Activated CD4-positive, alpha-beta T cell treated with anti-CD3 and anti-CD28 coated beads, Interleukin-2, Interleukin-4, amounts not matched to agents 100 ng/mL and 50 ng/mL, durations not matched to agents 16 hours and 8 hours (primary cell): ENCODE measurements around the gene CHRNB2.
"Not testable (repeated sequence)": the region's sequence is repeated elsewhere in the genome, so short reads cannot be mapped to it uniquely, and the experiment has no call there.

ENCODE experiments used
- DNase-seq: peaks from one replicate; pipeline ENCODE4 v3.0.0-alpha.2; 2020; ENCODE audit warnings: low spot score

The CHRNB2 gene, protein sequence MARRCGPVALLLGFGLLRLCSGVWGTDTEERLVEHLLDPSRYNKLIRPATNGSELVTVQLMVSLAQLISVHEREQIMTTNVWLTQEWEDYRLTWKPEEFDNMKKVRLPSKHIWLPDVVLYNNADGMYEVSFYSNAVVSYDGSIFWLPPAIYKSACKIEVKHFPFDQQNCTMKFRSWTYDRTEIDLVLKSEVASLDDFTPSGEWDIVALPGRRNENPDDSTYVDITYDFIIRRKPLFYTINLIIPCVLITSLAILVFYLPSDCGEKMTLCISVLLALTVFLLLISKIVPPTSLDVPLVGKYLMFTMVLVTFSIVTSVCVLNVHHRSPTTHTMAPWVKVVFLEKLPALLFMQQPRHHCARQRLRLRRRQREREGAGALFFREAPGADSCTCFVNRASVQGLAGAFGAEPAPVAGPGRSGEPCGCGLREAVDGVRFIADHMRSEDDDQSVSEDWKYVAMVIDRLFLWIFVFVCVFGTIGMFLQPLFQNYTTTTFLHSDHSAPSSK

DNA sequence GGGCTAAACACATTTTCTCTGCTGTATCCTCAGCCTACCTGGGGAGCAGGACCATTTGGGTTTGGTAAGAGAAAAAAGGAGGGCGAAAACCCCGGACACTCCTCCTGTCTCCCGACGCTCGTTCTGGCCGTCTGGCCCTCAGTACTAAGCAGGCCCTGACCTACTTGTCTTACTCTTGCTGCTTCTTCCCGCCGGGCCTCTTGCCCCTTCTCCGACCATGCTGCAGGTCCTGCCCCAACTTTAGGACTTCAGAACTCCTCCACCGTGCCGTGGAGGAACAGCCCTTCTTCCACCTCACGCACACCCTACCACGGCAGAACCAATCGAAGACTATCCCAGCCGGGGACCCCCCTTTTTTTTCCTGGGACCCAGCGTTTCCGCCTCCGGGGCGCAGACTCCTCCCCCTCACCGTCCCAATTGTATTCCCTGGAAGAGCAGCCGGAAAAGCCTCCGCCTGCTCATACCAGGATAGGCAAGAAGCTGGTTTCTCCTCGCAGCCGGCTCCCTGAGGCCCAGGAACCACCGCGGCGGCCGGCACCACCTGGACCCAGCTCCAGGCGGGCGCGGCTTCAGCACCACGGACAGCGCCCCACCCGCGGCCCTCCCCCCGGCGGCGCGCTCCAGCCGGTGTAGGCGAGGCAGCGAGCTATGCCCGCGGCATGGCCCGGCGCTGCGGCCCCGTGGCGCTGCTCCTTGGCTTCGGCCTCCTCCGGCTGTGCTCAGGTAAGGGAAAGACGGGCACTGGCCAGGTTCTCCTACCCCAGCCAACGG is at the start of gene CHRNB2:
Gene CHRNB2, plus strand, starts transcription at position 393 of the 771 bp plus-strand sequence. Its CDS starts 267 bp downstream, at position 660.
- DNase-seq = peak; percentile 46

DNA sequence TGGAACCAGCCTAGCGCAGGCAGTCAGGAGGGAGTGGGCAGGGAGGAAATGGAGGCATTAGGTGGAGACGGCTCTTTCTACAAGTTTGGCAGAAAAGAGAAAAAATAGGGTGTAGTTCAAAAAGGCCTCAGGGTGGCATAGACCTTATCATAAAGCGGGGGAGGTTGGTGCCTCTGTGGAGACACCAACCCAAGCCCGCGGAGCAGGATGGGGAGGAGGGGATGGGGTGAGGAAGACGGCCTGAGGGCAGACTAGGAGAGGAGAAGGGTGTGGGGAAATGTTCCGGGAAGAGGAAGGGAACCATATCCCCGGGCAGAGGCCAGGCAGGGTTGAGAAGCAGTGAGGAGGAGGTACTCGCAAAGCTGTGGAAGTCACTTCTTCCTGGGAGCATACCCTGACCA is 48.0 kb upstream of the CHRNB2 start:
- DNase-seq = no peak

DNA sequence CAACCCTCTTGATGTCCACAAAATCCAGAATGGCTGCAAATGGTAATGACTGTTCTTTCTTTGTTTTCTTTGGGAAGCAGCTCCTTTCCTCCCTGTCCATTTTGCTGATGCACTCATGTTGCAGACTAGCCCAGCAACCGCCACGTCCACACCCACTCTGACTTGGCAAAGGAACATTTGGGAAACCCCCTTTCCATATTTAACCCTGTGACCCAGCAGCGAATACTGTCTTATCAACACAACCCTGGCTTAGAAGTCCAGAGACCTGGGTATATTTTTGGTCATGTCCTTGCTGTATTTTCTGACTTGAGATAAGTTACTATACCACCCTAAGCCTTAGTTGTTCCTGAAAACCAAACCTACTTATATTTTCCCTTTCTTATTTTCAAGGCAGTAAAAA is 47.2 kb upstream of the CHRNB2 start:
- no peak for DNase-seq

DNA sequence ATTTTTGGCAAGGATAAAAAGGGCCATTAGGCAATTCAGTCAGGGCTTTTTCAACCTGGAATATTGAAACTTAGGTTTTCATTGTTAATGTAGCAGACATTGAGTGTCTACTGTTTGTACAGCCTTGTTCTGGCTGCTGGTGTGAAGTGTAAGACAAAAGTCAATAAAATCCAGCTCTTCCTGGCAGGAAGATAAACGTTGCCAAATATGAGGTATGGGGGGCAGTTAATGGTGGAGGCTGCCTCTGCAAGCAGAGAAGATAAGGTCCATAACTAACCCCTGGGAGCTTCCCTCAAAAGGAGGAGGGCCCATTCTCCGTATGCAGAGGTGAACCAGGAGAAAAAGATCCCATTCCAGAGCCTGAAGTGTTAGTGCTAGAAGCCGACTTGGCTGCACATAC is 45.9 kb upstream of the CHRNB2 start:
- no peak for DNase-seq

DNA sequence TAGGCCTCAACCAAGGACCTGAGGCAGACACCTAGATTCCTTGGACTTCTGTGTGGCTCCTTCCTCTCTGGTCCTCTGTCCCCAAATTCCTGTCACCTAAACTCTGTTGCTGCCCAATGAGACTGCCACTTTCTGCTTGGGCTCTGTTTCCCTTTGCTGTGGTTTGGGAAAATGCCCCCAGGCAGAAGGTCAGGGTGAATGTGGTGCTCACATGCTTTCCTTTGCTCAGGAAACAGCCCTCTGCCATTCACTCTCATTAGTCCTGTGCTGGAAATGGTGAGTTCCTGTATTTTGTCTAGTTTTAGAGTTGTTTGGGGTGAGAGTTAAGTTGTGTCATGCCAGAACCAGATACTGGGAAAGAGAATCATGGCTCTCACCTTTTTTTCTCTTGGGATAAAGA is 42.7 kb upstream of the CHRNB2 start:
- DNase-seq = no peak

DNA sequence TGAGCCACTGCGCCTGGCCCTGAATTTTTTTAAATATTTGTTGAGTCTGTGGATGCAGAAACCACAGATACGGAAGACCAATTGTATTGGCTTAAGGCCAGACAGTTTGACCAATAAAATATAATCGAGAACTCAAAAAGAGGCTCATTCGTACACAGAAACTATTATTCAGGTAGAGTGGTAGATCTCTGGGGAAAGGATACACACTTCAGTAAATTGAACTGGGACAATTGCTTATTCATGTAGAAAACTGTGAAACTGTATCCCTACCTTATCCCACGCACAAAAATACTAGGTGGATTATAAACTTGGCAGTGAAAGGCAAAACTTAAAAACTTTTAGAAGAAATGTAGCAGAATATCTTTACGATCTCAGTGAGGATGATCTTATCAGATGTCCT is 40.4 kb upstream of the CHRNB2 start:
- DNase-seq = no peak

DNA sequence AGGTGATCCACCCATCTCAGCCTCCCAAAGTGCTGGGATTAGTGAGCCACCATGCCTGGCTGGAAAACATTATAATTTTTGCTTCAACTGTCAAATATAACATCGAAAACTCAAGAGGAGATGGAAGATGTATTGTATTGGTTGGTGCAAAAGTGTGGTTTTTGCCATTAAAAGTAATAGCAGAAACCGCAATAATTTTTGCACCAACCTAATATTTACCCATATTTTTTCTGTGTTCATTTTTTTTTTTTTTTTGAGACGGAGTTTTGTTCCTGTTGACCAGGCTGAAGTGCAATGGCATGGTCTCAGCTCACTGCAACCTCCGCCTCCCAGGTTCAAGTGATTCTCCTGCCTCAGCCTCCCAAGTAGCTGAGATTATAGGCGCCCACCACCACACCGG is 38.3 kb upstream of the CHRNB2 start:
- no peak for DNase-seq

DNA sequence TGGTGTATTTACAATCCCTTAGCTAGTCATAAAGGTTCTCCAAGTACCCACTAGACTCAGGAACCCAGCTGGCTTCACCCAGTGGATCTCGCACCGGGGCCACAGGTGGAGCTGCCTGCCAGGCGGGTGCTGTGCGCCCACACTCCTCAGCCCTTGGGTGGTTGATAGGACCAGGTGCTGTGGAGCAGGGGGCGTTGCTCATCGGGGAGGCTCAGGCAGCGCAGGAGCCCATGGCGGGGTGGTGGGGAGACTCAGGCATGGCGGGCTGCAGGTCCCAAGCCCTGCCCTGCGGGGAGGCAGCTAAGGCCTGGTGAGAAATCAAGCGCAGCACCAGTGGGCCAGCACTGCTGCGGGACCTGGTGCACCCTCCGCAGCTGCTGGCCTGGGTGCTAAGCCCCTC is 35.6 kb upstream of the CHRNB2 start:
- not testable (repeated sequence) for DNase-seq

DNA sequence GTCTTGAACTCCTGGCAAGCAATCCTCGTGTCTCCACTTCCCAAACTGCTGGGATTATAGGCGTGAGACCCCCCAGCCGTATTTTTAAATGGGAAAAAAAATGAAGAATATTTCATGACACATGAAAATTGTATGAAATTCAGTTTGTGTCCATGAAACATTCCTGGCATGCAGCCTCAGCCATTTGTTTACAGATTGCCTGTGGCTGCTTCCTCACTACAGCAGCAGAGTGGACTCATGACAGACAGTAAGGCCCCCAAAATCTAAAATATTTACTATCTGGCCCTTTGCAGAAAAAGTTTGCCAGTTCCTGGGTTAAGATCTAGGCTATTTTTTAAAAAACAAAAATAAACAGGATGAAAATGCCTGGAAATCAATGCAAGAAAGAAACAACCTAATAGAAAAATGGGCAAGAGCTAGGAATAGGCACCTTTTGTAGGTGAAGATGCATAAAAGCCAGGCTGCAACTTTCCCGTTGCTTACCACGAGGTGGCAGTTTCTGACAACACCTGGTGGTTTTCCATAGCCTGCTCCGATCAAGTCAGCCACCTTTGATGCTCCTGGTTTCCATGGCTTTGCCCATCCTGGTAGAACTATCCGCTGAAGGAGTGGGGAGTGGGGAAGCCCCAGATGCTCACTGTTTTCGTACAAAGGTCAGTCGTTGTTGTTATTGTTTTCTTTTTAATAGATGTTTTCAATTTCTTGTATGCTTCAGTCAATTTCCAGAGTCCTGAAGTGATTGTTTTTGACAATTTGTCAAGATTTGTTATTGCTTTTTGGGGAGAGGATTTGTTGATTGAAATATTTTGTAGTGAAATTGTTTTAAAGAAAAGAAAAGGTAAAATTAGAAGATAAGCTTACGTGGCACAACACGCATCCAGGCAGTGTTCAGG is 33.4 kb upstream of the CHRNB2 start:
- DNase-seq = no peak

DNA sequence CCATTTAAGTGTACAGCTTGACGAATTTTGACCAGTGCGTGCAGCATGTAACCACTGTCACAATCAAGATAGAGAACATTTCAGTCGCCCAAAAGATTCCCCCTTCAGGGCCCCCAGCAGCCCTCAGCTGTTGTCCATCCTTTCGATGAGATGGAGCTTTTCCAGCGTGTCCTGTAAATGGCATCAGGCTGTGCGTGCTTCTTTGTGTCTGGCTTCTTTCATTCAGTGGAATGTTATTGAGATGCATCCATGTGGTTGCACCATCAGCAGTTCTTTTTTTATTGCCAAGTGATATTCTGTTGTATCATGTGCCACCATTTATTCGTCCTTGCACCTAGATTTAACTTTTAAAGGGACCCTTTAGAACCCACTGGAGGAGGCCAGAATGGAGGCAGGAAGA is 31.0 kb upstream of the CHRNB2 start:
- no peak for DNase-seq

DNA sequence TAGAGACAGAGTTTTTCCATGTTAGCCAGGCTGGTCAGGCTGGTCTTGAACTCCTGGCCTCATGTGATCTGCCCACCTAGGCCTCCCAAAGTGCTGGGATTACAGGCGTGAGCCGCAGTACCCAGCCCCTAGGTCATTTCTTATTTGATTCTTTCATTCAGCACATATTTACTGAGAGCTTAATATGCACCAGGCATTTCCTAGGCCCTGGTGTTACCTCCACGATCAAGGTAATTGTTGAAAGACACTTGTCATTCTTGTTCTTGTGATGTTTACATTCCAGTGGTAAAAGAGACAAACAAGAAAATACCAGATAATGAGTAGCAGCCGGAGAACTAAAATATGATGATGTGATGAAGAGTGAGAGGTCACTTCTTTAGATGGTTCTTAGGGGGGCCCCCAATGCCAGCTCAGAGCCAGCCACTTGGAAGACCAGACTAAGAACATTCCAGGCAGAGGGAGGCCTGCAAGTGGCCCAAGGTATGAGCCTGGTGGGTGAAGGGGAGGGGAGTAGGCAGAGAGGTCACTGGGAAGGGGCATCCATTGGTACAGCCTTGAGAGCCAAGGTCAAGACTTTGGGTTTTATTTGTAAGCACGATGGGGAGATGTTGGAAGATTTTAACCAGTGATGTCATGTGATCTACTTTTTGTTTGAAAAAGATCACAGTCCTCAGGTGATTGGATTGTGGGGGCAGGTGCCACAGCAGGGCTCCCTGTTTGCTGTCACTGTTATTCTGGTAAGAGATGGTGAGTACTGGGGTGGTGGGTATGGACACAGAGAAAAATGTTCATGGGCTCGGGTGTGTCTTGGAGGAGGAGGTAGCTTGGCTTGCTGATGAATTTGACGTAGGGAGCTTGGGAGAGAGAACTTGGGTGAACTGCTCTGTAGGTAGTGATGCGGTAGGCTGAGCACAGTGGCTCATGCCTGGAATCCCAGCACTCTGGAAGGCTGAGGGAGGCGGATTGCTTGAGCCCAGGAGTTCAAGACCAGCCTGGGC is 27.8 kb upstream of the CHRNB2 start:
- no peak for DNase-seq

DNA sequence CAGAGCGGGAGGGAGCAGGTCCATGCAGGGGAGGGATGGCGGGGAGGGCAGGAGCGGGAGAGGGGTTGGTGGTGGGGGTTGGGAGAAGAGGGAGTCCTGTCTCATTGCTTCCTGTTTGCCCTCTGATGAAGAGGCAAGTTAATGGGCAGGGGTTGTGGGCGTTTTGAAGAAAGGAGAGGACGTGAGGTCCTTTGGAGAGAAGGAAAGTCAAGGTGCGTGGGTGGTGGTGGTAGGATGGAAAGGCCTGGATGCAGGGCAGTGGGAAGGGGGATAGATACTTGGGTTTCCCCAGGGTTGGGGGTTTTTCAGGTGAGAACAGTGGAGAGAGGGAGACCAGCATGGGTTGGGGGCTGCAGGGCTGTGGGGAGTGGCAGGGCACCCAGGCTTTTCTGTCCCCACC is 26.3 kb upstream of the CHRNB2 start:
- DNase-seq = no peak

DNA sequence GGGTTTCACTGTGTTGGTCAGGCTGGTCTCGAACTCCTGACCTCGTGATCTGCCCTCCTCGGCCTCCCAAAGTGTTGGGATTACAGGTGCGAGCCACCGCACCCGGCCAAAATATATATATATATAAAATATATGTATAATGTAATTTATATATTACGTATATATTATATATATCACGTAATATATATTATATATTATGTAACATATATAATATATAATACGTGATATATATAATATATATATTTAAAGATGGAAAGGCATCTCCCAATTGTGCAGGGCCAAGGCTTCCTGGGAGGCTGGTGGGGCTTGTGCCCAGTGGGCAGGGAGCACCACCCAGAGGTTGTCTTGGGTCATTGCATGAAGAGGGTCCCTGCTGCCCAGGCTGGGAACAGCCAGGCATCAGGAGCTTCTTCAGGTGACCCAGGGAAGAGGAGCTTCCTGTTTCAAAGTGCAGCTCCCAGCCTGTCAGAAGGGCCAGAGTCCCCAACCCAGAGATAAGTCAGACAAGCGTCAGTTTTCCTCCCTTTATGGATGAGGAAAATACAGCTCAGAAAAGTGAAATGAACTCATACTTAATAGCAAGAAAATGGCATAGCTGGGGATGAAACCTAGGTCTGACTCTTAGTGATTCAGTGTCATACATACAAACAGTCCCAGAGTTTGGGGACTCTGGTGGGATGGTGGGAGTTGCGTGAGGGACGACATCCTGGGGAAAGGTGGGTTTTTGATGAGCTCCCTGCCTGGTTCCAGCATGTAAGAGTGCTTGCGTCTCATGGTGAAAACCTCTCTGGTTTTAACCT is 21.1 kb upstream of the CHRNB2 start:
- peak; percentile 65 for DNase-seq

DNA sequence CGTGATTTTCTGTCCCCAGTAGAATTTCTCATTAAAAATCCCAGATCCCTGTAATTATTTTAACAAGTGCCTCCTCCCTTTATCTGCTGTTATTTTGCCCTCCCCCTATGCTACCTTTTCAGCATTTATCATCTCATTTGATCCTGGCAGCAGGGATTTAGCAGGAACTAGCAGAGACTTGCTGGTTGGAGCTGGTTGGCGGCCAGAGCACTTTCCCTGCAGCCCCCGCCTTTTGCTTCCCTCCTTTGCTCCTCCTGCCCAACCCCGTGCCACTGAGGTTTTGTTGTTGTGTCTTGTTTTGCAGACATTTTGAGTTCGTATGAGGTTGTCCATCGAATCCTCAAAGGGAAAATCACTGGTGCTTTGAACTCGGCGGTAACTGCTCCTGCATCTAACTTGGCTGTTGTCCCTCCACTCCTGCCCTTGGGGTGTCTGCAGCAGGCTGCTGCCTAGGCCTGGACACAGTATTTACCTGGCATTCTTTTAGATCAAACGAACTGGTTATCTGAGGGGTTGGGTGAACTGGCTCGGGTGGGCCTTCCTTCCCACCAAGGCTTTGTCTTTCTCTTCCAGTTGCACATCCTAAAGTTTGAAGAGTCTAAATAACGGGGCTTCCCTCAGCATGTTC is 20.4 kb upstream of the CHRNB2 start:
- DNase-seq = no peak

DNA sequence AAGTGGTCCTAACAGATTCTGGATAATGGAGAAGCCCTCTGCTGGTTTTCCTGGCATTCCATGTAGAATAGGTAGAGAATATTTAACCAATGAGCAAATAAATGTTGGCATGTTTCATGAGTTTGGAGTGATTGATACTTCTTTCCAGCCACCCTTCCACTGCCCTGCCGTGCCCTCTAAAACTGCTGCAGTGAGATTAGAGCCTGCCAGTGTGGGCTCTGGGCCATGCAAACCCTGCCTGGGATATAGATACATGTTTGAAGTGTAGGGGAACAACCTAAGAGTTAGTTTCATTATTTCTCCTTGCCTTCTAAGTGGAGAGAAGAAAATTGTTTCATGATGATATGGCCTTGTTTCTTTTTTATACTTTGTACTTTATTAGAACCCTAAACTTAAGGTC is 19.6 kb upstream of the CHRNB2 start:
- no peak for DNase-seq

DNA sequence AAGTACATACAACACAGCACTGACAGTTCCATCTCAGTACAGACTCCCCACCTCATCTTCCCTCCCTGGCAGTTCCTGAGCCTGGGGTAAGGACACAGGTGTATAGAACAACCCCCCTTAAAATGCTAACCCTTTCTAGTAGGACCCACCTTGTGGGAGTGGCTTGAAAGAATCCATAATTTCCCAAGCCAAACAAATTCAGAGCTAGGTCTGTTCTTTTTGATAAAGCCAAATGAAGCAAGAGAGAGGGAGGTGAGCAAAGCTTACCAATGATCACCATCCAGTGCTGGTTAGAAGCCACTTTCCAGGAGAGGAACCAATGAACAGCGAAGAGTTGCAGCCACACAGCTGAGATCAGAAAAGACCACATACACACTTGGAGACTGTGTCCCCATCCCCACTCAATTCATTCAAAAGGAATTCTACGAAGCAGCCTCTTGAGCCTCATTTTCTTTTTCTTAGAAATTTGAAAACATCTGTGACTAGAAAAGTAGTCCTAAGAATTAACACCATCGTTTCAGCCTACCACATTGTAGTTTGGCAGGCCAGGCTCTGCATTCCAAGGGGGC is 18.3 kb upstream of the CHRNB2 start:
- no peak for DNase-seq

DNA sequence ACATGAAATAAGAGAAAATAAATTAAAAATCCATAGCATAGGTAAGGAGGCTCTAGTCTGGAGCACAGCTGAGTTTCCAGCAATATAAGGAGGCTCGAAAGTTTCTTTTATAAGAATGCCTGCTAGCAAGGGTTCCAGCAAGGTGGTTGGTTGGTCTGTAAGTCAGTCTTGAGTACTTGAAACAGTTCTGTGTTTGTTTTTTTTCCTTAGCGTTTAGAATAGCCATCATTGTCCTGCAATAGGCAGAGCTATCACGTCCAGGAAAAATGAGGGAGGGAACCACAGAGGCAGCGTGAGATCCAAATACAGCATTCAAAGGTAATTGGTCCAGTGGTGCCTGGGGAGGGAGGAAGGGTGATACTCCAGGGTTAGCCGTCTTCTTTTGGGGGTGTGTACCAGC is 17.5 kb upstream of the CHRNB2 start:
- no peak for DNase-seq

DNA sequence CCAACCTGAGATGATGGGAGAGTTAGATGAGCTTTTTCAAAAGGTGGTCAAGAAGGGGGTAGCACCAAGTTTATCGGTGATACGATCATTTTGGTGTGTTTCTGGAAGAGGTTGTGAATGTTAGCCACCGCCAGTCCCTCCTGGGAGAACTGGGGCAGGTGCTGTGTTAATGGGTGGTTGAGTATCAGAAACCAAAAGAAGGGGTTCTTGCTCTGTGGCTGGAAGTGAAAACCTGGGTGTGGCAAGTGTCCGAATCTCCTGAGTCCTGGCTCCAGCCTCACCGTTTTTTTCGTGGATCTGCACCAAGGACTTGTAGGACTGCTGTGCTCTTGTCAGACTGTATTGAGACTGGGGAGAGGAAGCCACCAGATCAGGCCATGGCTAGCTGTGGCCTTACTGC is 16.9 kb upstream of the CHRNB2 start:
- DNase-seq = no peak

DNA sequence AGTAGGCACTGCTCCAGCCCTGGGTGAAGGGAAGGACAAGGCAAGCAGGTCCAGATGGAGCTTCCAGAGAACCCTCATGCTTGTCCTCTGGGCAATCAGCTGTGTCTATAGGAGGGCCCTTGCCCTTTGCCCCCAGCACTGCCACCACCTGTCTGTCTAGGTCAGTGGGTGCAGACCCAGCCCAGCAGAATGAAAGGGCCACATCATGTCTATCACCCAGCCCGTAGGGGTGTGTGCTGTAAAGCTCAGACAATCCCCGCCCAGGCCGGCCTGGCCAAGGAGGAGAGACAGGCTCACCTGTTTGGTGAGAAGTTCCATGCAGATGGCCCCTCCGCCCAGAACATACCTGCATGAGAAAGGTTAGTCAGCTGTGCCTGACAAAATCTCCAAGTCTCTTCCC is 16.1 kb upstream of the CHRNB2 start:
- no peak for DNase-seq
